Right lobe of liver (tissue), 6 donors: Measurements from ENCODE around the gene UBE2G2. TPM values are rescaled to one million over a fixed set of nuclear protein-coding genes. Genes with fewer than 3 reads are reported as not detected.

Source experiments
- ATAC-seq, 4 donors: fragments of 200-7000 bp; cut with Tn5 transposase; one replicate each; pipeline ENCODE4 v1.9.1; 2020; ENCODE audit warnings: mild to moderate bottlenecking in 4 of 4, moderate library complexity in 4 of 4
- DNase-seq, 3 donors: peaks; one replicate each; pipeline ENCODE4 v3.0.0-alpha.2; 2020
- H3K27ac ChIP-seq, 3 donors: fragments of 200-600 bp; one replicate each; pipeline ENCODE4 v1.8.0; 2022
- H3K27me3 ChIP-seq, 2 donors: fragments of 200-600 bp; one replicate each; pipeline ENCODE4 v1.8.0; 2022
- H3K36me3 ChIP-seq, 4 donors: fragments of 200-600 bp; sonication (generic) in 1 of 4; one replicate each; pipeline versions ENCODE4 v1.5.1 to v1.8.0; 2017 to 2022; ENCODE audit warnings: control low read depth in 1 of 4
- H3K4me1 ChIP-seq, 4 donors: fragments of 200-600 bp; sonication (generic) in 1 of 4; one replicate each; pipeline versions ENCODE4 v1.5.1 to v1.8.0; 2017 to 2022; ENCODE audit warnings: control low read depth in 1 of 4
- H3K4me3 ChIP-seq, 3 donors: fragments of 200-600 bp; one replicate each; pipeline ENCODE4 v1.8.0; 2022
- H3K9me3 ChIP-seq, 4 donors: fragments of 200-600 bp; sonication (generic) in 1 of 4; one replicate each; pipeline versions ENCODE4 v1.5.1 to v1.8.0; 2017 to 2022; ENCODE audit warnings: control low read depth in 1 of 4
- CTCF ChIP-seq, 4 donors: fragments of 200-600 bp in 3 of 4; fragments of 450-650 bp in 1 of 4; IDR thresholded peaks; one replicate each; pipeline versions ENCODE4 v1.5.1 to v1.8.0; 2016 to 2022; ENCODE audit warnings: antibody characterized with exemption in 4 of 4, mild to moderate bottlenecking in 2 of 4
- POLR2A ChIP-seq: fragments of 450-650 bp; IDR thresholded peaks from one replicate; pipeline ENCODE4 v1.6.1; 2017; ENCODE audit warnings: antibody characterized with exemption, mild to moderate bottlenecking
- WGBS: methylation state at CpG from one replicate; pipeline ENCODE4 v1.1.6; 2018; ENCODE audit warnings: low coverage, low lambda C conversion rate; ENCODE audit not compliant: insufficient coverage; ENCODE audit errors: missing lambda C conversion rate; 5-methylcytosine and 5-hydroxymethylcytosine counted together
- intact Hi-C, 2 donors: fragments of 100-400 bp; cut with DNase I; formaldehyde crosslinking; loops; one replicate each; pipeline versions ENCODE4 v1.11.2 to v1.14.1; 2022
- total RNA-seq, 6 experiments: library from RNA; depleted of rRNA in 2 of 6; stranded (reverse); fragments of >200 nt in 2 of 6; fragmentation: NEBNext Ultra II Directional in 3 of 6; extraction: Animal tissue kit (Norgen Biotek cat#: 25700) in 3 of 6; gene quantifications; one replicate each; pipeline versions ENCODE4 v1.1.0 to v1.2.4, GENCODE V29; 2016 to 2023
- donor health status: DM: no; HTN: yes; CAD: no.
- donor health status: DM: no; HTN: no; CAD: no.
- donor health status: DM: no; HTN: no; CAD: no.
- donor health status: DM: no; HTN: yes; CAD: no.
- donor health status: DM: no; HTN: yes; CAD: no.

UBE2G2 gene
- total RNA-seq, 6 experiments from 2014 or later: 41.5 to 54.6 (median 49.9) TPM

- TF ChIP-seq POLR2A (no peak), CTCF (IDR thresholded peaks at IDR 0.05) (no peak)
- Histone ChIP-seq H3K27ac (no peak overlapping the region), H3K4me3 (no peak overlapping the region), H3K36me3 (no peaks in the 10 kb centered on the region), H3K9me3 (peaks cover 0 to 5% (median 0%) of the 10 kb centered on the region in 4 donors), H3K27me3 (no peaks in the 10 kb centered on the region), H3K4me1 (no peaks in the 10 kb centered on the region)
- intact Hi-C loops: no loop called here
- no peak for ATAC-seq
- DNase-seq: no peak
- WGBS: 75% methylated on average over 6 of the region's 7 CpGs
Measured at GRCh38 chr21:44740742-44741141, 60.9 kb downstream of the UBE2G2 start.

GRCh38 chr21:44739316-44739715 is 62.3 kb downstream of the UBE2G2 start:
- no peaks in the 10 kb centered on the region for H3K27me3 ChIP-seq
- no peak overlapping the region for H3K4me3 ChIP-seq
- H3K36me3 ChIP-seq: no peaks in the 10 kb centered on the region
- TF ChIP-seq POLR2A (no peak), CTCF (IDR thresholded peaks at IDR 0.05) (no peak)
- no peaks in the 10 kb centered on the region for H3K4me1 ChIP-seq
- H3K27ac ChIP-seq: no peak overlapping the region
- H3K9me3 ChIP-seq: peaks cover 0 to 5% (median 0%) of the 10 kb centered on the region in 4 donors
- ATAC-seq: no peak
- no CpG with 5 or more reads among the region's 1 CpG for WGBS
- intact Hi-C loops: no loop called here
- no peak for DNase-seq

GRCh38 chr21:44738621-44739020 is 63.0 kb downstream of the UBE2G2 start:
- Histone ChIP-seq H3K27ac (no peak overlapping the region), H3K27me3 (no peaks in the 10 kb centered on the region), H3K4me3 (no peak overlapping the region), H3K36me3 (no peaks in the 10 kb centered on the region), H3K4me1 (no peaks in the 10 kb centered on the region), H3K9me3 (peaks cover 0 to 5% (median 0%) of the 10 kb centered on the region in 4 donors)
- intact Hi-C loops: no loop called here
- ATAC-seq (no peak), DNase-seq (peak in 1 of 3 donors; percentile 20)
- no peak for TF ChIP-seq POLR2A
- TF ChIP-seq CTCF (IDR thresholded peaks at IDR 0.05): no peak
- WGBS: 86% methylated on average over 2 of the region's 3 CpGs

- intact Hi-C loops: no loop called here
- H3K27ac ChIP-seq: no peak overlapping the region
- H3K4me3 ChIP-seq: no peak overlapping the region
- H3K27me3 ChIP-seq: no peaks in the 10 kb centered on the region
- ATAC-seq: no peak
- H3K9me3 ChIP-seq: peaks cover 0 to 5% (median 0%) of the 10 kb centered on the region in 4 donors
- no peak for DNase-seq
- H3K36me3 ChIP-seq: no peaks in the 10 kb centered on the region
- H3K4me1 ChIP-seq: no peaks in the 10 kb centered on the region
- 60% methylated on average over 3 of the region's 3 CpGs for WGBS
- no peak for TF ChIP-seq CTCF (IDR thresholded peaks at IDR 0.05)
- TF ChIP-seq POLR2A: no peak
Measured at GRCh38 chr21:44737706-44738354, 63.8 kb downstream of the UBE2G2 start.
